Natural killer cell (primary cell): ENCODE measurements around the gene ADI1. TPM values are rescaled to one million over a fixed set of nuclear protein-coding genes. Genes with fewer than 3 reads are reported as not detected.
A peak's percentile ranks its signal among the peaks of the same experiment; 100 is the strongest.

Source experiments
- ATAC-seq, 3 donors: fragments of 150-1000 bp in 2 of 3; fragments of 200-7000 bp in 1 of 3; cut with Tn5 transposase; 1 replicate in 1 of 3; 2 replicates in 2 of 3; pipeline ENCODE4 v1.10.0; 2021; ENCODE audit warnings: mild to moderate bottlenecking in 2 of 3, moderate library complexity in 2 of 3
- DNase-seq, 2 donors: peaks; one replicate each; pipeline versions ENCODE4 v3.0.0 to v3.0.0-alpha.2; 2013 to 2021; ENCODE audit warnings: mixed read lengths in 1 of 2
- H3K27ac ChIP-seq: one replicate; pipeline ENCODE4 v1.5.1; 2013; ENCODE audit warnings: mild to moderate bottlenecking, low read length
- H3K27me3 ChIP-seq: one replicate; pipeline ENCODE4 v1.6.1; 2013; ENCODE audit warnings: low read length; ENCODE audit not compliant: control insufficient read depth, insufficient read depth
- H3K36me3 ChIP-seq: one replicate; pipeline ENCODE4 v1.6.1; 2013; ENCODE audit warnings: low read length; ENCODE audit not compliant: control insufficient read depth, insufficient read depth
- H3K4me1 ChIP-seq: one replicate; pipeline ENCODE4 v1.6.1; 2013; ENCODE audit warnings: low read length; ENCODE audit not compliant: control insufficient read depth, insufficient read depth
- H3K4me3 ChIP-seq: one replicate; pipeline ENCODE4 v1.5.1; 2013; ENCODE audit warnings: low read length
- H3K9me3 ChIP-seq: one replicate; pipeline ENCODE4 v1.6.1; 2013; ENCODE audit warnings: low read length; ENCODE audit not compliant: control insufficient read depth, insufficient read depth
- H3K27ac Mint-ChIP-seq, 2 donors: one replicate each; pipeline ENCODE4 v1.8.0; 2022; ENCODE audit warnings: mild to moderate bottlenecking in 2 of 2, mixed read lengths in 2 of 2, moderate library complexity in 1 of 2
- H3K27me3 Mint-ChIP-seq, 2 donors: one replicate each; pipeline ENCODE4 v1.8.0; 2022; ENCODE audit warnings: low read depth in 2 of 2, mixed read lengths in 2 of 2
- H3K36me3 Mint-ChIP-seq: one replicate; pipeline ENCODE4 v1.8.0; 2022; ENCODE audit warnings: mixed read lengths
- H3K4me1 Mint-ChIP-seq, 2 donors: one replicate each; pipeline ENCODE4 v1.8.0; 2022; ENCODE audit warnings: mixed read lengths in 2 of 2
- H3K4me3 Mint-ChIP-seq: one replicate; pipeline ENCODE4 v1.8.0; 2022; ENCODE audit warnings: mild to moderate bottlenecking, moderate library complexity, mixed read lengths
- H3K9me3 Mint-ChIP-seq, 2 donors: one replicate each; pipeline ENCODE4 v1.8.0; 2022; ENCODE audit warnings: mixed read lengths in 2 of 2
- WGBS: methylation state at CpG from one replicate; pipeline ENCODE4 v1.1.7; 2013; ENCODE audit warnings: missing lambda C conversion rate; ENCODE audit not compliant: insufficient coverage; 5-methylcytosine and 5-hydroxymethylcytosine counted together
- intact Hi-C: fragments of 100-400 bp; cut with micrococcal nuclease; formaldehyde crosslinking; loops from one replicate; pipeline ENCODE4 v1.14.2; 2022
- total RNA-seq, 4 donors: library from RNA; stranded (reverse); fragments of 120-200 nt in 1 of 4; gene quantifications; one replicate each; pipeline versions ENCODE4 v1.2.3 to v1.2.4, GENCODE V29; 2013 to 2022
- TF ChIP-seq, protein P1 (sequence below): fragments of 200-600 bp; IDR thresholded peaks from one replicate; pipeline ENCODE4 v1.8.0; 2022; ENCODE audit warnings: antibody characterized with exemption

Gene ADI1
- total RNA-seq, 3 donors from 2014 or later (not counting 1 experiment from before 2014, with no cell fraction given) = 15.9 to 23.0 (median 17.4) TPM

GRCh38 chr2:3563521-3563976 is 44.2 kb upstream of the ADI1 start:
- no peak overlapping the region for H3K4me3 Mint-ChIP-seq
- 85% methylated on average over 5 of the region's 5 CpGs for WGBS
- Histone ChIP-seq H3K4me1 (peaks cover 6% of the 10 kb centered on the region), H3K36me3 (no peaks in the 10 kb centered on the region), H3K9me3 (no peaks in the 10 kb centered on the region), H3K27me3 (no peaks in the 10 kb centered on the region), H3K4me3 (no peak overlapping the region), H3K27ac (peak overlapping the region; percentile 21)
- no peaks in the 10 kb centered on the region for H3K27me3 Mint-ChIP-seq
- H3K36me3 Mint-ChIP-seq = no peaks in the 10 kb centered on the region
- no peak for DNase-seq
- intact Hi-C loops = no loop called here
- H3K27ac Mint-ChIP-seq = no peak overlapping the region
- peaks cover 3 to 9% of the 10 kb centered on the region in 2 donors for H3K4me1 Mint-ChIP-seq
- no peaks in the 10 kb centered on the region for H3K9me3 Mint-ChIP-seq
- no peak for ATAC-seq
- TF ChIP-seq, protein P1, sequence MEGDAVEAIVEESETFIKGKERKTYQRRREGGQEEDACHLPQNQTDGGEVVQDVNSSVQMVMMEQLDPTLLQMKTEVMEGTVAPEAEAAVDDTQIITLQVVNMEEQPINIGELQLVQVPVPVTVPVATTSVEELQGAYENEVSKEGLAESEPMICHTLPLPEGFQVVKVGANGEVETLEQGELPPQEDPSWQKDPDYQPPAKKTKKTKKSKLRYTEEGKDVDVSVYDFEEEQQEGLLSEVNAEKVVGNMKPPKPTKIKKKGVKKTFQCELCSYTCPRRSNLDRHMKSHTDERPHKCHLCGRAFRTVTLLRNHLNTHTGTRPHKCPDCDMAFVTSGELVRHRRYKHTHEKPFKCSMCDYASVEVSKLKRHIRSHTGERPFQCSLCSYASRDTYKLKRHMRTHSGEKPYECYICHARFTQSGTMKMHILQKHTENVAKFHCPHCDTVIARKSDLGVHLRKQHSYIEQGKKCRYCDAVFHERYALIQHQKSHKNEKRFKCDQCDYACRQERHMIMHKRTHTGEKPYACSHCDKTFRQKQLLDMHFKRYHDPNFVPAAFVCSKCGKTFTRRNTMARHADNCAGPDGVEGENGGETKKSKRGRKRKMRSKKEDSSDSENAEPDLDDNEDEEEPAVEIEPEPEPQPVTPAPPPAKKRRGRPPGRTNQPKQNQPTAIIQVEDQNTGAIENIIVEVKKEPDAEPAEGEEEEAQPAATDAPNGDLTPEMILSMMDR = no peak

DNA sequence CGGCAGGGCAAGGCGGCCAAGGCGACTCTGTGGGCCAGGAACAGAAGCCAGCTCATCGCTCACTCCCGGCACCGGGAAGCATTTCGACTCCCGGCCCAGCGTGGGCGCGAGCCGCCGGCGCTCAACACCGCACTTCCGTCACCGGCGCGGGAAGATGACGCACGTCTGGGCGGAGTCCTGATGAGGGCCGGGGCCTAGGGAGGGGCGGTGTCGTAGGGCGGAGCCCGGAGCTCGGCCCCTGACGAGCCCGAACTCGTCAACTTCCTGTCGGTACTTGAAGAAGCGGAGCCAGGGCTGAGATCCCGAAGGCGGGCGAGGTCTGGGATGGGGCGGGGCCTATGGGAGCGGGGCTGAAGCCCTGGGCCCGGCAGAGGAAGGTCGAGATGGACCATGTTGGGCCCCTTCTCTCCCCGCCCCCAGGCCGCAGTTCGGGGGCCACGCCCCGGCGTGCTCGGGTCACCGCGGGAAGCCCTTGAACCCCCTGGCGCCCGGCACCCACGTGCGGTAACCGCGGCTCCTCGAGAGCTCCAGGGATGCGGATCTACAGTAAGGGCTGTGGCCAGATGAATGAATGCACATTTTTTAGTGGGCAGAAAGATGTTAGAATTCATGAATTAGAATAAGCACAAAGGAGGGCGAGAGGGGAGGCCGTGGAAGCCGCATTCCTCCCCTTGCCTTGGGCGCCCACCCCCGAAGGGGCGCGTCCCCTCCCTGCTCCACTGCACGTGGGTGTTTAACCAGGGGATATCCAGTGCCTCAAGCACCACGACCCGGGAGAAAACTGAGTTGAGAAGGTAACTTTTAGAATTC is 39.1 kb upstream of the ADI1 start, which contains the start of gene RNASEH1:
Gene RNASEH1, minus strand, starts transcription at position 129 of the 810 bp plus-strand sequence. Its CDS starts 73 bp downstream, at position 56.
- H3K27ac ChIP-seq = peak within 1 kb of the TSS; percentile 97
- under 1% methylated on average over 66 of the region's 67 CpGs for WGBS
- no peaks in the 10 kb centered on the region for H3K27me3 Mint-ChIP-seq
- H3K9me3 Mint-ChIP-seq = no peaks in the 10 kb centered on the region
- no peaks in the 10 kb centered on the region for H3K36me3 Mint-ChIP-seq
- H3K4me3 Mint-ChIP-seq = peak within 1 kb of the TSS; percentile 90
- peak; percentile 99 to 100 for DNase-seq
- peak; percentile 95 to 100 (median 95) for ATAC-seq
- peaks cover 18% of the 10 kb centered on the region for H3K36me3 ChIP-seq
- no peaks in the 10 kb centered on the region for H3K27me3 ChIP-seq
- intact Hi-C loops = loop anchor here (1.0 to 5.0 kb wide), 3 partner anchors 17 to 94 kb away; partner anchors contain the start of gene RPS7
- peaks cover 14% of the 10 kb centered on the region for H3K4me1 ChIP-seq
- H3K9me3 ChIP-seq = no peaks in the 10 kb centered on the region
- peaks cover 15 to 28% of the 10 kb centered on the region in 2 donors for H3K4me1 Mint-ChIP-seq
- H3K27ac Mint-ChIP-seq = peak within 1 kb of the TSS; percentile 91 to 98
- H3K4me3 ChIP-seq = peak within 1 kb of the TSS; percentile 97
- TF ChIP-seq, protein P1 = no peak

- intact Hi-C loops = loop anchor here (1.0 to 5.0 kb wide), 3 partner anchors 18 to 95 kb away; partner anchors contain the start of gene RPS7
- H3K9me3 ChIP-seq = no peaks in the 10 kb centered on the region
- H3K4me3 ChIP-seq = peak overlapping the region; percentile 97
- TF ChIP-seq, protein P1 = no peak
- DNase-seq (no peak), ATAC-seq (peak; percentile 24 to 42 (median 35))
- H3K27me3 ChIP-seq = no peaks in the 10 kb centered on the region
- Mint-ChIP-seq H3K27me3 (no peaks in the 10 kb centered on the region), H3K9me3 (no peaks in the 10 kb centered on the region), H3K4me3 (peak overlapping the region; percentile 90), H3K36me3 (no peaks in the 10 kb centered on the region), H3K27ac (peak overlapping the region; percentile 91 to 98), H3K4me1 (peaks cover 15 to 28% of the 10 kb centered on the region in 2 donors)
- H3K4me1 ChIP-seq = peaks cover 14% of the 10 kb centered on the region
- peaks cover 18% of the 10 kb centered on the region for H3K36me3 ChIP-seq
- peak overlapping the region; percentile 97 for H3K27ac ChIP-seq
- WGBS = under 1% methylated on average over 40 of the region's 40 CpGs
Measured at GRCh38 chr2:3557639-3558204, 38.4 kb upstream of the ADI1 start.
